ENCODE results near the gene ADGRA1. TPM values are rescaled to one million over a fixed set of nuclear protein-coding genes. Genes with fewer than 3 reads are reported as not detected.

ADGRA1 gene
- total RNA-seq, 3 donors from 2014 or later (not counting 1 experiment from before 2014, with no cell fraction given) = not detected

DNA sequence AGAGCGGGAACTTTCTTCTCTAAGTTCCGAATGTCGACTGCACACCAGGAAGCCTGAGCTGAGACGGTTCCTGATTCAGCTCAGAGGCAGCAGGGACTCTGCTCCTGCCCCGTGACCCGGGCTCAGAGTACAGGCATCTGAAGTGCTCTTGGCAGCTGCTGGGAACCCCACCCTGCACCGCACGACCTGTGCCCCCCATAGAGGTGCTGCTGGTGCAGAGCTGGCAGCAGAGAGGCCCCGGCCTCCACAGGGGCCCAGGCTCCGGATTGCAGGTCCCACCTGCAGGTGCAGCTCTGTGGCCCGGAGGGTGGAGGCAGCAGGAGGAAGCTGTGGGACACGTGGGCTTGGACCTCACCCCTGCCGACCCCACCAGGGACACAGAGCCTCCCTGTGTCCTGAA is 39.5 kb upstream of the ADGRA1 start:
- Histone ChIP-seq H3K4me1 (ENCODE audit: control insufficient read depth, insufficient read depth, low read length) (no peaks in the 10 kb centered on the region), H3K27ac (ENCODE audit: low read length) (no peak overlapping the region), H3K4me3 (ENCODE audit: low read length) (no peak overlapping the region), H3K9me3 (ENCODE audit: control insufficient read depth, insufficient read depth, low read length) (no peaks in the 10 kb centered on the region), H3K27me3 (ENCODE audit: control insufficient read depth, insufficient read depth, low read length) (no peaks in the 10 kb centered on the region), H3K36me3 (ENCODE audit: control insufficient read depth, insufficient read depth, low read length) (no peaks in the 10 kb centered on the region)
- Mint-ChIP-seq H3K27me3 (ENCODE audit: low read depth in 2 of 2) (peaks cover 0 to 3% of the 10 kb centered on the region in 2 donors), H3K9me3 (no peaks in the 10 kb centered on the region), H3K36me3 (no peaks in the 10 kb centered on the region), H3K4me3 (no peak overlapping the region), H3K27ac (no peak overlapping the region), H3K4me1 (no peaks in the 10 kb centered on the region)
- 20% methylated on average over 13 of the region's 13 CpGs for WGBS (ENCODE audit: insufficient coverage)
- intact Hi-C loops (cut with micrococcal nuclease) = no loop called here
- DNase-seq (no peak), ATAC-seq (no peak)
- TF ChIP-seq CTCF (IDR thresholded peaks at IDR 0.05) = no peak

- Mint-ChIP-seq H3K27ac (no peak overlapping the region), H3K4me3 (no peak overlapping the region), H3K4me1 (no peaks in the 10 kb centered on the region), H3K27me3 (ENCODE audit: low read depth in 2 of 2) (peaks cover 0 to 3% of the 10 kb centered on the region in 2 donors), H3K36me3 (no peaks in the 10 kb centered on the region), H3K9me3 (no peaks in the 10 kb centered on the region)
- Histone ChIP-seq H3K4me1 (ENCODE audit: control insufficient read depth, insufficient read depth, low read length) (no peaks in the 10 kb centered on the region), H3K27me3 (ENCODE audit: control insufficient read depth, insufficient read depth, low read length) (no peaks in the 10 kb centered on the region), H3K4me3 (ENCODE audit: low read length) (no peak overlapping the region), H3K9me3 (ENCODE audit: control insufficient read depth, insufficient read depth, low read length) (no peaks in the 10 kb centered on the region), H3K36me3 (ENCODE audit: control insufficient read depth, insufficient read depth, low read length) (no peaks in the 10 kb centered on the region), H3K27ac (ENCODE audit: low read length) (no peak overlapping the region)
- TF ChIP-seq CTCF (IDR thresholded peaks at IDR 0.05) = no peak
- DNase-seq = no peak
- WGBS (ENCODE audit: insufficient coverage) = 90% methylated on average over 13 of the region's 13 CpGs
- intact Hi-C loops (cut with micrococcal nuclease) = no loop called here
- ATAC-seq = no peak
Observed at GRCh38 chr10:133048926-133049325, 38.8 kb upstream of the ADGRA1 start.

- H3K36me3 ChIP-seq (ENCODE audit: control insufficient read depth, insufficient read depth, low read length) = no peaks in the 10 kb centered on the region
- H3K36me3 Mint-ChIP-seq = no peaks in the 10 kb centered on the region
- no peak overlapping the region for H3K4me3 ChIP-seq (ENCODE audit: low read length)
- no peaks in the 10 kb centered on the region for H3K27me3 ChIP-seq (ENCODE audit: control insufficient read depth, insufficient read depth, low read length)
- H3K9me3 Mint-ChIP-seq = no peaks in the 10 kb centered on the region
- H3K4me1 Mint-ChIP-seq = no peaks in the 10 kb centered on the region
- no peak overlapping the region for H3K27ac ChIP-seq (ENCODE audit: low read length)
- no peak for DNase-seq
- H3K27ac Mint-ChIP-seq = no peak overlapping the region
- intact Hi-C loops (cut with micrococcal nuclease) = no loop called here
- 88% methylated on average over 11 of the region's 11 CpGs for WGBS (ENCODE audit: insufficient coverage)
- no peak overlapping the region for H3K4me3 Mint-ChIP-seq
- TF ChIP-seq CTCF (IDR thresholded peaks at IDR 0.05) = no peak
- no peaks in the 10 kb centered on the region for H3K9me3 ChIP-seq (ENCODE audit: control insufficient read depth, insufficient read depth, low read length)
- H3K27me3 Mint-ChIP-seq (ENCODE audit: low read depth in 2 of 2) = peaks cover 0 to 3% of the 10 kb centered on the region in 2 donors
- ATAC-seq = no peak
- H3K4me1 ChIP-seq (ENCODE audit: control insufficient read depth, insufficient read depth, low read length) = no peaks in the 10 kb centered on the region
Observed at GRCh38 chr10:133049639-133050038, 38.1 kb upstream of the ADGRA1 start.

DNA sequence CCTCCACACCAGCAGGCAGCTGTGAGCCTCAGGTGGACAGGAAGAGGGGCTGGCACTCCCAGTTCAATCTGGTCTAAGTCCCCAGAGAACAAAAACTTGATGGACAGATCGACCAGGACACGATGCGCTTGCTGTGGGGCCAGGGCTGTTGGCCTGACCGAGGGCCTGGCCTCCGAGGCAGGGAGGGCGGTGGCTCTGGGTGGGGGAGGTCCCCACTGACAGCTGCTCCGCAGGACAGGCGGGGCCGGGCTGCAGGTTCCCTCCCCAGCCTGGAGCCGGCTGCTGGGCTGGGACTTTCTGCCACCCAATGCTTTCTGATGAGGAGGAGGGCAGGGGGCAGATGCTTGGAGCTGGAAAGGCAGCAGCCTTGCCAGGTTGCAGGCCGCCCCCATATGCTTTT is 37.4 kb upstream of the ADGRA1 start:
- Histone ChIP-seq H3K36me3 (ENCODE audit: control insufficient read depth, insufficient read depth, low read length) (no peaks in the 10 kb centered on the region), H3K9me3 (ENCODE audit: control insufficient read depth, insufficient read depth, low read length) (no peaks in the 10 kb centered on the region), H3K4me1 (ENCODE audit: control insufficient read depth, insufficient read depth, low read length) (no peaks in the 10 kb centered on the region), H3K27me3 (ENCODE audit: control insufficient read depth, insufficient read depth, low read length) (no peaks in the 10 kb centered on the region), H3K4me3 (ENCODE audit: low read length) (no peak overlapping the region), H3K27ac (ENCODE audit: low read length) (no peak overlapping the region)
- ATAC-seq (no peak), DNase-seq (no peak)
- 95% methylated on average over 11 of the region's 11 CpGs for WGBS (ENCODE audit: insufficient coverage)
- Mint-ChIP-seq H3K4me1 (no peaks in the 10 kb centered on the region), H3K27me3 (ENCODE audit: low read depth in 2 of 2) (peaks cover 0 to 3% of the 10 kb centered on the region in 2 donors), H3K27ac (no peak overlapping the region), H3K9me3 (no peaks in the 10 kb centered on the region), H3K4me3 (no peak overlapping the region), H3K36me3 (no peaks in the 10 kb centered on the region)
- TF ChIP-seq CTCF (IDR thresholded peaks at IDR 0.05) = no peak
- intact Hi-C loops (cut with micrococcal nuclease) = no loop called here
